Keratinocyte (primary cell): ENCODE data around the gene FIBP. TPM values are rescaled to one million over a fixed set of nuclear protein-coding genes. Genes with fewer than 3 reads are reported as not detected.

ENCODE experiments used
- DNase-seq: peaks from one replicate; pipeline ENCODE4 v3.0.0-alpha.2; 2011; ENCODE audit warnings: low read depth, missing footprints, low spot score
- FAIRE-seq: peaks from 2 replicates; lab custom pipeline; 2011; peaks lifted over from hg19 to GRCh38; lab: Jason Lieb, UNC
- H2AFZ ChIP-seq: 2 replicates; pipeline ENCODE4 v1.6.0; 2012; ENCODE audit warnings: low read length, control low read depth, inconsistent platforms; ENCODE audit not compliant: control insufficient read depth
- H3K27ac ChIP-seq: 2 replicates; pipeline ENCODE4 v1.5.1; 2011; ENCODE audit warnings: low read length; ENCODE audit not compliant: control insufficient read depth, insufficient read depth
- H3K27me3 ChIP-seq: 3 replicates; pipeline ENCODE4 v1.6.0; 2011; ENCODE audit warnings: low read length; ENCODE audit not compliant: control insufficient read depth, insufficient read depth; ENCODE audit errors: extremely low read depth
- H3K36me3 ChIP-seq, 2 experiments: 2 replicates in 1 of 2; 3 replicates in 1 of 2; pipeline ENCODE4 v1.5.1; 2011; ENCODE audit warnings: low read length in 2 of 2, mild to moderate bottlenecking in 1 of 2; ENCODE audit not compliant: control insufficient read depth in 2 of 2, insufficient read depth in 2 of 2; ENCODE audit errors: extremely low read depth in 1 of 2
- H3K4me1 ChIP-seq: 3 replicates; pipeline ENCODE4 v1.5.1; 2011; ENCODE audit warnings: low read length; ENCODE audit not compliant: control insufficient read depth, insufficient read depth; ENCODE audit errors: extremely low read depth
- H3K4me2 ChIP-seq: 3 replicates; pipeline ENCODE4 v1.6.0; 2011; ENCODE audit warnings: low read depth, low read length; ENCODE audit not compliant: control insufficient read depth, insufficient read depth; ENCODE audit errors: extremely low read depth
- H3K4me3 ChIP-seq, 3 experiments: fragments of 200-600 bp in 1 of 3; sonication (generic) in 1 of 3; 2 replicates in 2 of 3; 3 replicates in 1 of 3; pipeline ENCODE4 v1.5.1; 2011 to 2016; ENCODE audit warnings: low read length in 3 of 3, mild to moderate bottlenecking in 3 of 3, control low read depth in 2 of 3, inconsistent platforms in 1 of 3, low read depth in 1 of 3, mixed read lengths in 1 of 3, mixed run types in 1 of 3, moderate library complexity in 1 of 3; ENCODE audit not compliant: control insufficient read depth in 2 of 3, insufficient read depth in 2 of 3; ENCODE audit errors: extremely low read depth in 1 of 3
- H3K79me2 ChIP-seq: 2 replicates; pipeline ENCODE4 v1.6.0; 2012; ENCODE audit warnings: low read length; ENCODE audit not compliant: control insufficient read depth, insufficient read depth
- H3K9ac ChIP-seq: 3 replicates; pipeline ENCODE4 v1.6.0; 2011; ENCODE audit warnings: low read length; ENCODE audit not compliant: control insufficient read depth, insufficient read depth; ENCODE audit errors: extremely low read depth
- H3K9me1 ChIP-seq: 3 replicates; pipeline ENCODE4 v1.6.0; 2011; ENCODE audit warnings: low read length; ENCODE audit not compliant: control insufficient read depth, insufficient read depth; ENCODE audit errors: extremely low read depth
- H3K9me3 ChIP-seq: 2 replicates; pipeline ENCODE4 v1.5.1; 2012; ENCODE audit warnings: low read depth, low read length; ENCODE audit not compliant: control insufficient read depth
- H4K20me1 ChIP-seq: 3 replicates; pipeline ENCODE4 v1.6.0; 2011; ENCODE audit warnings: low read length; ENCODE audit not compliant: control insufficient read depth, insufficient read depth; ENCODE audit errors: extremely low read depth
- CTCF ChIP-seq, 3 experiments: IDR thresholded peaks in 1 of 3; conservative IDR thresholded peaks in 1 of 3; optimal IDR thresholded peaks in 1 of 3; 2 replicates in 2 of 3; 3 replicates in 1 of 3; pipeline versions ENCODE3 to v1.5.1; 2011; ENCODE audit warnings: low read length in 3 of 3, mild to moderate bottlenecking in 3 of 3, moderate library complexity in 2 of 3, control low read depth in 1 of 3, inconsistent platforms in 1 of 3; ENCODE audit not compliant: insufficient read depth in 2 of 3; ENCODE audit errors: extremely low read depth in 1 of 3
- EZH2 ChIP-seq: IDR thresholded peaks from one replicate; pipeline ENCODE4 v1.6.1; 2012; ENCODE audit warnings: inconsistent platforms, mild to moderate bottlenecking, low read length, moderate library complexity
- dilution Hi-C: fragments of 300-500 bp; cut with MboI; formaldehyde crosslinking; loops from one replicate; pipeline ENCODE4 v1.7.0; 2020; ENCODE audit warnings: low sequenced_read_pairs; ENCODE audit not compliant: extremely low pct_ligation_motif_present
- polyA plus RNA-seq, 5 experiments: library from polyadenylated mRNA; depleted of rRNA in 3 of 5; stranded (reverse) in 3 of 5; stranded (forward) in 1 of 5; unstranded in 1 of 5; fragments of >200 nt; gene quantifications; 1 replicate in 1 of 5; 2 replicates in 3 of 5; 3 replicates in 1 of 5; pipeline versions ENCODE4 v1.2.1 to v1.2.3, GENCODE V29; 2011 to 2012; ENCODE audit warnings: missing spikeins in 2 of 5, low read depth in 1 of 5, low replicate concordance in 1 of 5

Gene FIBP
- polyA plus RNA-seq, 1 donor (not counting 4 experiments of a cell fraction or from before 2014, with no cell fraction given) = 95.1 TPM

GRCh38 chr11:65918211-65919140, 30.2 kb upstream of the FIBP start, which contains the start of gene C11orf68:
Gene C11orf68 (minus strand): TSS chr11:65919062. CDS start chr11:65919031, 31 bp downstream.
- Histone ChIP-seq H4K20me1 (no peaks in the 10 kb centered on the region), H3K9me1 (no peaks in the 10 kb centered on the region), H3K9ac (peak within 1 kb of the TSS; percentile 91), H3K79me2 (peaks cover 47% of the 10 kb centered on the region), H3K36me3 (peaks cover 6 to 16% of the 10 kb centered on the region in 2 experiments), H3K9me3 (no peaks in the 10 kb centered on the region), H3K4me2 (peak within 1 kb of the TSS; percentile 95), H2AFZ (peak within 1 kb of the TSS; percentile 55), H3K4me3 (peak within 1 kb of the TSS; percentile 77 to 92 (median 80)), H3K4me1 (peaks cover 65% of the 10 kb centered on the region), H3K27me3 (no peaks in the 10 kb centered on the region), H3K27ac (peak within 1 kb of the TSS; percentile 95)
- no peak for DNase-seq
- dilution Hi-C loops = no loop called here
- TF ChIP-seq EZH2 (no peak), CTCF (optimal IDR thresholded peaks at IDR 0.05 in 1 of 3, IDR thresholded peaks at IDR 0.05 in 1 of 3, conservative IDR thresholded peaks at IDR 0.05 in 1 of 3; ENCODE audit: extremely low read depth in 1 of 3, insufficient read depth in 2 of 3, low read length in 3 of 3) (no peak)
- FAIRE-seq = no peak

GRCh38 chr11:65917434-65918210, 29.4 kb upstream of the FIBP start:
- Histone ChIP-seq H4K20me1 (no peaks in the 10 kb centered on the region), H2AFZ (no peak overlapping the region), H3K27me3 (no peaks in the 10 kb centered on the region), H3K4me3 (peak overlapping the region; percentile 44 to 66 (median 59)), H3K4me1 (peaks cover 70% of the 10 kb centered on the region), H3K9ac (peak overlapping the region; percentile 91), H3K79me2 (peaks cover 47% of the 10 kb centered on the region), H3K9me1 (no peaks in the 10 kb centered on the region), H3K4me2 (peak overlapping the region; percentile 73), H3K27ac (peak overlapping the region; percentile 95), H3K9me3 (no peaks in the 10 kb centered on the region), H3K36me3 (peaks cover 6 to 14% of the 10 kb centered on the region in 2 experiments)
- FAIRE-seq (no peak), DNase-seq (no peak)
- no peak for TF ChIP-seq CTCF (optimal IDR thresholded peaks at IDR 0.05 in 1 of 3, IDR thresholded peaks at IDR 0.05 in 1 of 3, conservative IDR thresholded peaks at IDR 0.05 in 1 of 3; ENCODE audit: extremely low read depth in 1 of 3, insufficient read depth in 2 of 3, low read length in 3 of 3)
- TF ChIP-seq EZH2 = no peak
- dilution Hi-C loops = no loop called here
